Measurements from ENCODE around the gene CYP17A1. TPM values are rescaled to one million over a fixed set of nuclear protein-coding genes. Genes with fewer than 3 reads are reported as not detected.

CYP17A1 gene
- total and polyA plus RNA-seq, 2 donors (not counting 1 experiment from before 2014, with no cell fraction given) = not detected

DNA sequence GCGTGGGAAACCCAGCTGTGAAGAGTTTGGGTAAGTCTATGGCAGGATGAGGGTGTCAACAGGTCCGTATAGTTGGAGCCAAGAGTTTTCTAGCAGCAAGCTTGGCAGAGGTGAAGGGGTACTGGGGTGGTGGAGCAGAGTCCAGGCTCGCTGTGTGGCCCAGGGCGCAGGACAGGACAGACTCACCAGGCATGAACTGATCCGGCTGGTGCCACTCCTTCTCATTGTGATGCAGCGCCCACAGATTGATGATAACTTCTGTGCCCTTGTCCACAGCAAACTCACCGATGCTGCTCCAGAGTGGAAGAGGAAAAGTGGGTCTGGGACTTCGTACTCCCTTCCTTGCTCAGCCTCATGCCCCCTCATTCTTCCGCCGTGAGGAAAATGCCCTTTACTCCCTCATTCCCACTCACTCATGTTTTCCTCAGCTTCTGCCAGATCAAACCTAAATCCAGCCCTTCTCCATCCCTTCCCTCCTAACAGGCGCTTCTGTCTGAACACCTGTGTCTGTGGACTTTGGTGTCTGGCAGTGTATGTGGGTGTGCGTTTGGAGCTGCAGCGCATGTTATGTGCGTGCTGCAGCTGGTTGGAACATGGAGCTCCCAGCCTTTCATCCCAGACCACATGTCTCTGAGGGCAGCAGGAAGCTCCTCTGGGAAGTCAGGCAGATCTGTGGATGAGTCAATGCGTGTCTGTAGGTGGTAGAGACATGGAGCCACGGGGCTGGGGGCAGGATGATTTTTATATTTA lies 5.7 kb downstream of the CYP17A1 start:
- H3K9ac ChIP-seq (ENCODE audit: insufficient read depth, low read length) = no peak overlapping the region
- DNase-seq (ENCODE audit: low read depth in 2 of 2) = no peak
- no peaks in the 10 kb centered on the region for H3K79me2 ChIP-seq (ENCODE audit: control insufficient read depth, insufficient read depth, low read length)
- H3K4me3 ChIP-seq (replicated peaks in 1 of 4; ENCODE audit: control extremely low read depth in 1 of 4, insufficient read depth in 1 of 4, low read depth in 3 of 4, low read length in 4 of 4) = no peak overlapping the region
- no peaks in the 10 kb centered on the region for H3K27me3 ChIP-seq (ENCODE audit: control insufficient read depth, insufficient read depth, low read length)
- H3K4me2 ChIP-seq (ENCODE audit: extremely low read depth, insufficient read depth, low read length) = no peak overlapping the region
- H3K4me1 ChIP-seq (ENCODE audit: control insufficient read depth, extremely low read depth, insufficient read depth, low read length) = no peaks in the 10 kb centered on the region
- TF ChIP-seq EZH2 (IDR thresholded peaks at IDR 0.05; ENCODE audit: low read length, missing control alignments) = no peak
- TF ChIP-seq, protein P1, sequence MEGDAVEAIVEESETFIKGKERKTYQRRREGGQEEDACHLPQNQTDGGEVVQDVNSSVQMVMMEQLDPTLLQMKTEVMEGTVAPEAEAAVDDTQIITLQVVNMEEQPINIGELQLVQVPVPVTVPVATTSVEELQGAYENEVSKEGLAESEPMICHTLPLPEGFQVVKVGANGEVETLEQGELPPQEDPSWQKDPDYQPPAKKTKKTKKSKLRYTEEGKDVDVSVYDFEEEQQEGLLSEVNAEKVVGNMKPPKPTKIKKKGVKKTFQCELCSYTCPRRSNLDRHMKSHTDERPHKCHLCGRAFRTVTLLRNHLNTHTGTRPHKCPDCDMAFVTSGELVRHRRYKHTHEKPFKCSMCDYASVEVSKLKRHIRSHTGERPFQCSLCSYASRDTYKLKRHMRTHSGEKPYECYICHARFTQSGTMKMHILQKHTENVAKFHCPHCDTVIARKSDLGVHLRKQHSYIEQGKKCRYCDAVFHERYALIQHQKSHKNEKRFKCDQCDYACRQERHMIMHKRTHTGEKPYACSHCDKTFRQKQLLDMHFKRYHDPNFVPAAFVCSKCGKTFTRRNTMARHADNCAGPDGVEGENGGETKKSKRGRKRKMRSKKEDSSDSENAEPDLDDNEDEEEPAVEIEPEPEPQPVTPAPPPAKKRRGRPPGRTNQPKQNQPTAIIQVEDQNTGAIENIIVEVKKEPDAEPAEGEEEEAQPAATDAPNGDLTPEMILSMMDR (conservative IDR thresholded peaks at IDR 0.05 in 1 of 2, IDR thresholded peaks at IDR 0.05 in 1 of 2; ENCODE audit: low read depth in 1 of 2, low read length in 2 of 2) = no peak
- no peaks in the 10 kb centered on the region for H4K20me1 ChIP-seq (ENCODE audit: control insufficient read depth, extremely low read depth, insufficient read depth, low read length)
- no peaks in the 10 kb centered on the region for H3K9me3 ChIP-seq (ENCODE audit: control insufficient read depth, insufficient read depth, low read depth, low read length)
- H3K27ac ChIP-seq (ENCODE audit: insufficient read depth, low read length) = no peak overlapping the region
- H2AFZ ChIP-seq (ENCODE audit: low read length) = no peak overlapping the region
- H3K36me3 ChIP-seq (ENCODE audit: control insufficient read depth, insufficient read depth, low read length) = no peaks in the 10 kb centered on the region

DNA sequence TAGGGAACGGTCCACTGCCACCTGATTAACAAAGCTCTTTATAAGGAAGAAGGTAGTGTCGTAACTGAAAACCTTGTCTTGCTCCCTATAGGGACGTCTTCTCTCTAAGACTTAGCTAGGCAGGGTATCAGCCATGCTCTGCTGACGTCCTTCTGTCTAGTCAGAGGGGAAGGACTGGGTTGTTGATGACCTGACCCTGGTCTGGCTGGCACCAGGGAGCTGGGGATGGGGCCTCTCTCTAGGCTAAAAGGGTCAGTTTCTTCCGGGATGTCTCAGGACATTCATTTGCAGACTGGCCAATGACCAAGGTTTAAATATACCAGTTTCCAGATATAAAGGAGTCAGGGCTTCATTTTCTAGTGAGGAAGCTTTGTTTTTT lies 9.6 kb downstream of the CYP17A1 start:
- Histone ChIP-seq H3K79me2 (ENCODE audit: control insufficient read depth, insufficient read depth, low read length) (no peaks in the 10 kb centered on the region), H3K27me3 (ENCODE audit: control insufficient read depth, insufficient read depth, low read length) (no peaks in the 10 kb centered on the region), H2AFZ (ENCODE audit: low read length) (no peak overlapping the region), H3K4me1 (ENCODE audit: control insufficient read depth, extremely low read depth, insufficient read depth, low read length) (no peaks in the 10 kb centered on the region), H3K4me3 (replicated peaks in 1 of 4; ENCODE audit: control extremely low read depth in 1 of 4, insufficient read depth in 1 of 4, low read depth in 3 of 4, low read length in 4 of 4) (no peak overlapping the region), H4K20me1 (ENCODE audit: control insufficient read depth, extremely low read depth, insufficient read depth, low read length) (no peaks in the 10 kb centered on the region), H3K36me3 (ENCODE audit: control insufficient read depth, insufficient read depth, low read length) (no peaks in the 10 kb centered on the region), H3K27ac (ENCODE audit: insufficient read depth, low read length) (no peak overlapping the region), H3K9ac (ENCODE audit: insufficient read depth, low read length) (no peak overlapping the region), H3K4me2 (ENCODE audit: extremely low read depth, insufficient read depth, low read length) (no peak overlapping the region), H3K9me3 (ENCODE audit: control insufficient read depth, insufficient read depth, low read depth, low read length) (no peaks in the 10 kb centered on the region)
- no peak for DNase-seq (ENCODE audit: low read depth in 2 of 2)
- TF ChIP-seq EZH2 (IDR thresholded peaks at IDR 0.05; ENCODE audit: low read length, missing control alignments) = no peak
- TF ChIP-seq, protein P1 (conservative IDR thresholded peaks at IDR 0.05 in 1 of 2, IDR thresholded peaks at IDR 0.05 in 1 of 2; ENCODE audit: low read depth in 1 of 2, low read length in 2 of 2) = no peak

DNA sequence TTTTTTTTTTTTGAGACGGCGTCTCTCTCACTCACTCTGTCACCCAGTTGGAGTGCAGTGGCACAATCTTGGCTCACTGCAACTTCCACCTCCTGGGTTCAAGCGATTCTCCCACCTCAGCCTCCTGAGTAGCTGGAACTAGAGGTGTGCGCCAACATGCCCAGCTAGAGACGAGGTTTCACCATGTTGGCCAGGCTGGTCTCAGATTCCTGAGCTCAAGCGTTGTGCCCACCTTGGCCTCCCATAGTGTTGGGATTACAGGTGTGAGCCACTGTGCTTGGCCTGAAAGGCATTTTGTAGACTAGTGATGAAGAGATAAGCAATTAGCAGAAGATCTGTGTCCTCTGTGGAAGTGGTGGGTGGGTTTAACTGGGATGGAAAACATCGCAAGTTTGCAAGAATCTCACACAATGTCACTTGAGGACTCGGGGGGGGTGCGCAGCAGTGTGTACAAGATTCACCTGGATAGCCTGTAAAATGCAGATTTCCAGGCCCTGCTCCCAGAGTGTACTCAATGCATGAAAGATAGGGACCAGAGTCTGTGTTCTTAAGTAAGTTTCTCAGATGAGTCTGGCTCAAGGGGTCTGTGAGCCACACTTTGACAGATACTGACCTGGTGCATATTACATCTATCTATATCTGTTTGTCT lies 10.9 kb downstream of the CYP17A1 start:
- Histone ChIP-seq H3K9ac (ENCODE audit: insufficient read depth, low read length) (no peak overlapping the region), H3K27ac (ENCODE audit: insufficient read depth, low read length) (no peak overlapping the region), H3K36me3 (ENCODE audit: control insufficient read depth, insufficient read depth, low read length) (no peaks in the 10 kb centered on the region), H3K79me2 (ENCODE audit: control insufficient read depth, insufficient read depth, low read length) (no peaks in the 10 kb centered on the region), H4K20me1 (ENCODE audit: control insufficient read depth, extremely low read depth, insufficient read depth, low read length) (no peaks in the 10 kb centered on the region), H3K4me2 (ENCODE audit: extremely low read depth, insufficient read depth, low read length) (no peak overlapping the region), H3K4me3 (replicated peaks in 1 of 4; ENCODE audit: control extremely low read depth in 1 of 4, insufficient read depth in 1 of 4, low read depth in 3 of 4, low read length in 4 of 4) (no peak overlapping the region), H3K27me3 (ENCODE audit: control insufficient read depth, insufficient read depth, low read length) (no peaks in the 10 kb centered on the region), H3K4me1 (ENCODE audit: control insufficient read depth, extremely low read depth, insufficient read depth, low read length) (no peaks in the 10 kb centered on the region), H2AFZ (ENCODE audit: low read length) (no peak overlapping the region), H3K9me3 (ENCODE audit: control insufficient read depth, insufficient read depth, low read depth, low read length) (no peaks in the 10 kb centered on the region)
- TF ChIP-seq EZH2 (IDR thresholded peaks at IDR 0.05; ENCODE audit: low read length, missing control alignments) = no peak
- TF ChIP-seq, protein P1 (conservative IDR thresholded peaks at IDR 0.05 in 1 of 2, IDR thresholded peaks at IDR 0.05 in 1 of 2; ENCODE audit: low read depth in 1 of 2, low read length in 2 of 2) = no peak
- no peak for DNase-seq (ENCODE audit: low read depth in 2 of 2)

All from fibroblast of lung (primary cell).